Effector memory CD4-positive, alpha-beta T cell (primary cell): ENCODE results near the gene FGFRL1.
A peak's percentile ranks its signal among the peaks of the same experiment; 100 is the strongest.
"Not testable (repeated sequence)": the region's sequence is repeated elsewhere in the genome, so short reads cannot be mapped to it uniquely, and the experiment has no call there.

Experiments used
- DNase-seq, 3 donors: peaks; one replicate each; pipeline ENCODE4 v3.0.0-alpha.2; 2020
- H3K27ac ChIP-seq: 2 replicates; pipeline ENCODE4 v1.7.0; 2013; ENCODE audit warnings: mild to moderate bottlenecking, low read length, moderate library complexity; ENCODE audit not compliant: insufficient read depth, poor library complexity, severe bottlenecking
- H3K27me3 ChIP-seq: replicated peaks from 2 replicates; pipeline ENCODE4 v1.7.0; 2013; ENCODE audit warnings: mild to moderate bottlenecking, low read length; ENCODE audit not compliant: insufficient read depth, control insufficient read depth, poor library complexity, severe bottlenecking
- H3K36me3 ChIP-seq: 2 replicates; pipeline ENCODE4 v1.7.0; 2013; ENCODE audit warnings: mild to moderate bottlenecking, low read length, moderate library complexity; ENCODE audit not compliant: control insufficient read depth, insufficient read depth
- H3K4me1 ChIP-seq: 2 replicates; pipeline ENCODE4 v1.7.0; 2013; ENCODE audit warnings: low read length, mild to moderate bottlenecking; ENCODE audit not compliant: control insufficient read depth, insufficient read depth, poor library complexity, severe bottlenecking
- H3K4me3 ChIP-seq: 2 replicates; pipeline ENCODE4 v1.7.0; 2013; ENCODE audit warnings: low read length, low read depth, mild to moderate bottlenecking; ENCODE audit not compliant: insufficient read depth, poor library complexity, severe bottlenecking
- H3K9me3 ChIP-seq: 2 replicates; pipeline ENCODE4 v1.7.0; 2013; ENCODE audit warnings: mild to moderate bottlenecking, low read length, moderate library complexity; ENCODE audit not compliant: control insufficient read depth

FGFRL1 gene

DNA sequence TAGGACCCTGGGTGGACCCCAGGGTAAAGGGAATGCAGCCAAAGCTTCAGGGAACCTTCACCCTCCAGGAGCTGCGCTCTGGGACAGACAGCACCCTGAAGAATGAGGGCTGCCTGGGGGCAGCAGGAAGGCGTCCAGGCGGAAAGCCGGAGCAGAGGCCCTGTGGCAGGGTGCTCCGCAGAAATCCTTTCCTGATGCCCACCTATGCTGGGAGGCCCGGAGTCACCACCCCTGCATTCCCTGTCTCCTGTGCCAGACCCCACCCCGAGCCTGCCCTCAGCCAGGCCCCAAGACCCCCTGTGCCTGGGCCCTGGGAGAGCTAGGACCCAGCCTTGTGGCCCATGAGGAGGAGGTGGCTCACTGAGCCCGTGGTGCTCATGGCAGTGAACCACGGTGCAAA, 36.8 kb upstream of the FGFRL1 start:
- no peak for DNase-seq
- no peak overlapping the region for H3K27ac ChIP-seq
- H3K27me3 ChIP-seq, result no peaks in the 10 kb centered on the region
- no peaks in the 10 kb centered on the region for H3K36me3 ChIP-seq
- no peaks in the 10 kb centered on the region for H3K9me3 ChIP-seq
- H3K4me1 ChIP-seq, result peaks cover 15% of the 10 kb centered on the region
- H3K4me3 ChIP-seq, result no peak overlapping the region

DNA sequence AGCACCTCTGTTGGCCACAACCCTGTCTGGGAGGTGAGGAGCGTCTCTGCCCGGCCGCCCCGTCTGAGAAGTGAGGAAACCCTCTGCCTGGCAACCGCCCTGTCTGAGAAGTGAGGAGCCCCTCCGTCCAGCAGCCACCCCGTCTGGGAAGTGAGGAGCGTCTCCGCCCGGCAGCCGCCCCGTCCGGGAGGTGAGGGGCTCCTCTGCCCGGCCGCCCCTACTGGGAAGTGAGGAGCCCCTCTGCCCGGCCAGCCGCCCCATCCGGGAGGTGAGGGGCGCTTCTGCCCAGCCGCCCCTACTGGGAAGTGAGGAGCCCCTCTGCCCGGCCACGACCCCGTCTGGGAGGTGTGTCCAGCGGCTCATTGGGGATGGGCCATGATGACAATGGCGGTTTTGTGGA, 35.4 kb upstream of the FGFRL1 start:
- H3K27me3 ChIP-seq, DNase-seq, H3K4me3 ChIP-seq, H3K9me3 ChIP-seq, H3K36me3 ChIP-seq, H3K27ac ChIP-seq: not testable (repeated sequence)
- peaks cover 15% of the 10 kb centered on the region for H3K4me1 ChIP-seq

DNA sequence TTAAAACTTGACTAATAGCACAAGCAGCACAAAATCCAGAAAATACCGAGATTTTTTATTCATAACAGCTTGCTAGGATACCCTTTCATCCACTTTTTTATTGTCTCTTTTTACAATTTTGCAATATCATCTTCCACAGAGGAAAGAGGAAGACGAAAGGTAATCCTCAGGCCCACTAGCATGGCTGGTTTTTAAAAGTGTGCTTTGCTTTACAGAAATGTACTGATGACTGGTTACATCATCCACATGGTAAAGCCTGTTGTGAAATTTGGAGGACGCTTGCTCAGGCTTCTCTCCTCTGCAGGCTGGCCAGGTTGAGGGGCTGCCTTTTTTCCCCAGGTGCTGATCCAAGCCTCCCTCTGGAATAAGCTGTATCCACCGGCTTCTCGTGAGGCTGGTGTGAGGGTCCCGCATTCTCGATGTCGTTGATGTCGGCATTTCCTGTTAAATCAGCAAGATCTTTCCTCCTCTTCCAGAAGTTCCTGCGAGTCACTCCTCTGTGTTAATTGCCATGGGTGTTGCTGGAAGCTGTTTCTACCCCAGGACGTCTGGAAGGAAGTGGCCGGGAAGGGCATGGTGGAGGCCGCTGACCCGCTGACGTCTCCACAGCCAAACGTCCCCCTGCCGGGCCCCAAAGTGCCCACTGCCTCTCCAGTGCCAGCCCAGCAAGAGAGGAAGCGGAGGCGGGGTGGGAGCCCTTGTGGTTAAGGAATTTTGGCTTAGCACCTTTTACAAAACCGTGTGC, 32.3 kb upstream of the FGFRL1 start:
- Histone ChIP-seq H3K27ac (no peak overlapping the region), H3K4me3 (no peak overlapping the region)

DNA sequence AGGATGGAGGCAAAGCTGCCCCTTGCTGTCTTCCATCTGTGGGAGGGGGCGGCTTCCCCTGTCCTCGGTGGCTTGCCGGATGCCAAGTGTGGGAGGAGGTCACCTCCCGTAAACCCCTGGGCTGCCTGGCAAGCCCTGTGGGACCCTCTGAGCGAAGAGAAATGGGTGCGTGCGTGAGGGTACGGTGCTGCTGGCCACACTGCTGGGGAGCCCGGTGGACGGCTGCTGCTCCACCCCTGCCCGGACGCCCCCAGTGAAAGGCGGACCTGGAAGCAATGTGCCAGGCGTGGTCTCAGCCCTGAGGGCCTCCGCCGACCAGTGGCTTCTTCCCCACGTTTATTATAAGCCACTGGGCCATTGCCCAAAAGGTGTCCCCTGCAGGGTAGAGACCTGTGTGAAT, 29.1 kb upstream of the FGFRL1 start:
- Histone ChIP-seq H3K27me3 (no peaks in the 10 kb centered on the region), H3K4me3 (no peak overlapping the region), H3K36me3 (no peaks in the 10 kb centered on the region), H3K4me1 (peaks cover 9% of the 10 kb centered on the region), H3K27ac (no peak overlapping the region), H3K9me3 (no peaks in the 10 kb centered on the region)
- DNase-seq, result no peak

More for the DNA sequence above, 32.3 kb upstream of the FGFRL1 start:
- Histone ChIP-seq H3K27me3 (no peaks in the 10 kb centered on the region), H3K9me3 (no peaks in the 10 kb centered on the region), H3K36me3 (no peaks in the 10 kb centered on the region), H3K4me1 (no peaks in the 10 kb centered on the region)
- DNase-seq, result no peak

DNA sequence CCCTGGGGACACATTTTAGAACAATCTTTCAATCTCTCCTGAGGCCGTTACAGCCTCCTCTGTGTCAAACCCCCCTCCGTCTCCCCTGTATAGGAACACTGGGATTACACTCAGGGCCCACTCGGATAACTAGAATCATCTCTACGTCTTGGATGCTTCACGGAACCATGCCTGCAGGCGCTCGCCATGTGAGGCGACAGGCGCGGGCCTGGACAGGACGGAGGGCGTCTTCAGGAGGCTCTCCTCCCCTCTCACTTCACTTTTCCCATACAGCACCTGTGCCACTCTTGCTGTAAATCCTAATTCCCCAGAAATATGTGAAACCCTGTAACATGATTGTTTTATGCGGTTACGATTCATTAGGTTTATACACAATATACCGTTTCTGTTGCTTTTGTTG, 28.6 kb upstream of the FGFRL1 start:
- H3K4me1 ChIP-seq, result peaks cover 14% of the 10 kb centered on the region

DNA sequence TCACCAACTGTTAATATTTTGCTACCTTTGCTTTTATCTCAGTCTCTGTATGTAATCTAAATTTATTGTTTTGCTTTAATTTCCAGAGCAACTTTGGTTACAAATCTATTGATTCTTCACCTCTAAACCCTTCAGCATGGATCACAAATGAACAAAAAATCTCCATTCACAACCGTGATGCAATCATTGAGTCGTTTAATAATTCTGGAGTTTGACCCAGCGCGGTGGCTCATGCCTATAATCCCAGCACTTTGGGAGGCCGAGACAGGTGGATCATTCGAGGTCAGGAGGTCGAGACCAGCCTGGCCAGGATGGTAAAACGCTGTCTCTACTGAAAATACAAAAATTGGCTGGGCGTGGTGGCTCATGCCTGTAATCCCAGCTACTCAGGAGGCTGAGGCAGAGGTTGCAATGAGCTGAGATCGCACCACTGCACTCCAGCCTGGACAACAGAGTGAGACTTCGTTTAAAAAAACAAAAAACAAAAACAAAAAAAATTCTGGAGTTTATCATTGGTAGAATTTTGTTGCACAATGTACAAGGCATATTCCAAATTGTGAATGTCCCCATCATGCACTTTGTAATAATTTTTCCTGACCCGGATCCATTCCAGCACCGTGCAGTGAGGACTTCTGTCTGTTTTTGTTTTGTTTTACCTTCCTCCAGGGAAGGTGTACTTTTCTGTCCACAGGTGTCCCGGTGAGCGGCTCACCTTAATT, 26.9 kb upstream of the FGFRL1 start:
- H3K4me3 ChIP-seq, result peak overlapping the region; percentile 55
- H3K36me3 ChIP-seq, result no peaks in the 10 kb centered on the region
- H3K4me1 ChIP-seq, result peaks cover 15% of the 10 kb centered on the region
- DNase-seq, result no peak
- H3K27ac ChIP-seq, result no peak overlapping the region
- no peaks in the 10 kb centered on the region for H3K27me3 ChIP-seq
- no peaks in the 10 kb centered on the region for H3K9me3 ChIP-seq

More for the DNA sequence above, 28.6 kb upstream of the FGFRL1 start:
- DNase-seq, result no peak
- Histone ChIP-seq H3K4me3 (no peak overlapping the region), H3K27me3 (no peaks in the 10 kb centered on the region), H3K27ac (no peak overlapping the region), H3K36me3 (no peaks in the 10 kb centered on the region), H3K9me3 (no peaks in the 10 kb centered on the region)

DNA sequence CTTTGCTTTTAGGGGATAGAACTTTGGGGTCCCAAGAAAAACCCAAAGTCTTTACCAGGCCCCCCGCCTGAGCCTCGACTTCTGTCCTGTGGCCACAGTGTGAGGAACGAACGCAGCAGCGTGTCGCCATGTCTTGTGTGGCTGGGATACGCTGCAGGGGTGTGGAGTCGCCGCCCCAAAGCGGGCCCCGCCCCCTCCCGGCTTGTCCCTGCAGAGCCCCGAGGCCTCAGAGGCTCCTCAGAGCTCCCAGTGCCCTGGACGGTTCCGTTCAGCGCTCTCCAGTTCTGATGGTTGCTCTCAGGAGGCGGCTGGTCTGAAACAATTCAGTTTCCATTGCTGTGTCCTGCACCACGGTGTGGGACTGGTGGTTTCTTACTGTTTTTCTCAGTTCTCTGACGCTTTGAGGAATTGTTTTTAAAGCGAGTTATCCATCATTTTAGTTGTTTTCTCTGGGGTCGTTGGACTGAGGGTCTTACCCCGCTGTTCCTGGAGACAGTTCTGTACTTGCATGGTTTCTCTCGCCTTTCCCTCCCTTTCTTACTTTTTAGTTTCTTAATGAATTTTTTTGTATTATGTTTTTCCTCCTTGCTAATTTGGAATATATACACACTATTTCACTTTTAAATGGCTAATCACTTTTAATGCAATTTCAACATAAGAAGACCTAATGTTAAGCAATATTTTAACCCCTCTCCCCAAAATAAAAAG, 26.1 kb upstream of the FGFRL1 start:
- peaks cover 7% of the 10 kb centered on the region for H3K36me3 ChIP-seq
- H3K9me3 ChIP-seq, result no peaks in the 10 kb centered on the region
- H3K4me1 ChIP-seq, result peaks cover 15% of the 10 kb centered on the region
- peak; percentile 28 to 56 (median 49) for DNase-seq
- peak overlapping the region; percentile 55 for H3K4me3 ChIP-seq
- H3K27ac ChIP-seq, result no peak overlapping the region
- H3K27me3 ChIP-seq, result no peaks in the 10 kb centered on the region

DNA sequence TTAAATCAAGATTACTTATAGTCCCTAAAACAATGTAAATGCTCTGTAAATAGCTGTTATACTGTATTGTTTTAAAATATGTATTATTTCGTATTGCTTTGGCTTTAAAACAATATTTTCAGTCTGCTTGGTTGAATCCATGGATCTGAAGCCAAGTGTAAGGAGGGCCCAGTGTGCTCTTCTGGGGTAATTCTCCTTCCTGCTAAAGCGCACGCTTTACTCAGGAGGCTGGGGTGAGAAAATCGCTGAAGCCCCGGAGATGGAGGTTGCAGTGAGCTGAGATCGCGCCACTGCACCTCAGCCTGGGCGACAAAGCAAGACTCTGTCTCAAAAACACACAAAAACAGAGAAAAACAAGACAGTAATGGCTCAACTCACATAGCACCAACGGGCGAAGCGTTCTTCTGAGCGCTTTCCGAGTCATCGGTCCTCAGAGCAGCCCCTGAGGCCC, 25.0 kb upstream of the FGFRL1 start:
- Histone ChIP-seq H3K4me3 (peak overlapping the region; percentile 61), H3K27me3 (no peaks in the 10 kb centered on the region), H3K27ac (peak overlapping the region; percentile 65), H3K36me3 (peaks cover 12% of the 10 kb centered on the region), H3K4me1 (peaks cover 15% of the 10 kb centered on the region), H3K9me3 (no peaks in the 10 kb centered on the region)
- DNase-seq, result no peak

DNA sequence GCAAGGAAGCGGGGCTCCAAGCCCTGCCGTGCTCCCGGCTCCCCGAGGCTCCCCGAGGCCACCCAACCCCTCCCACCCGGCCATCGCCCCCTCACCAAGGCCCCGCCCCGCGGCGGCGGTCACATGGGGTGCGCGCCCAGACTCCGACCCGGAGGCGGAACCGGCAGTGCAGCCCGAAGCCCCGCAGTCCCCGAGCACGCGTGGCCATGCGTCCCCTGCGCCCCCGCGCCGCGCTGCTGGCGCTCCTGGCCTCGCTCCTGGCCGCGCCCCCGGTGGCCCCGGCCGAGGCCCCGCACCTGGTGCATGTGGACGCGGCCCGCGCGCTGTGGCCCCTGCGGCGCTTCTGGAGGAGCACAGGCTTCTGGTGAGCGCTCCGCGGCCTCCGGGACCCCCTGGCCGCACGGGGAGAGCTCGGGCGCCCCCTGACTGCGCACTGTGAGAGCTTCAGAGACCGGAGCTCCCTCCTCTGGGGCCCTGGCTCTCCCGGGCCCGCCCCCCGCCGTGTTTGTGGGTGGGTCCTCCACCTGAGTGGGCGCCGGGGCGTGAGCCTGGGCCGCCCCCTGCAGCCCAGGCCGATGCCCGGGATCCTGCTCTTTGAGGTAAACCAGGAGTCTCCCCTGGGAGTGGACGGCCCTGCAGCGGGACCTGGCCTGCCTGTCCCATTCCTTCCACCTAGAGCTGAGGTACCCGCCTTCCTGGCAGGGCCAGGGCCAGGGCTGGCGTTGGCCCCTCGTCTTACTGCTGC, 24.4 kb upstream of the FGFRL1 start, which contains the start of gene IDUA:
TSS of gene IDUA (plus strand) at position 166 of the 745 bp plus-strand sequence. CDS start at position 207, 41 bp downstream.
- Histone ChIP-seq H3K27ac (peak within 1 kb of the TSS; percentile 65), H3K36me3 (peaks cover 12% of the 10 kb centered on the region), H3K4me1 (peaks cover 15% of the 10 kb centered on the region), H3K9me3 (no peaks in the 10 kb centered on the region), H3K4me3 (peak within 1 kb of the TSS; percentile 61), H3K27me3 (no peaks in the 10 kb centered on the region)
- DNase-seq, result peak; percentile 72 to 81 (median 78)
